Caco-2 (cell line): ENCODE results near the gene AFTPH. TPM values are rescaled to one million over a fixed set of nuclear protein-coding genes. Genes with fewer than 3 reads are reported as not detected.

Experiments
- BruUV-seq: library from RNA; stranded (reverse); fragments of 400-500 nt; replicated peaks from 2 replicates; lab custom pipeline; 2021; lab: Mats Ljungman, UMichigan
- CTCF ChIA-PET: fragments of 300-600 bp; sonication (Branson Sonifier 250); formaldehyde crosslinking; loops from one replicate; lab custom pipeline; 2022; ENCODE audit warnings: antibody characterized with exemption; lab: Charles Lee
- POLR2A ChIA-PET: fragments of 300-600 bp; sonication (Branson Sonifier 250); formaldehyde crosslinking; loops from one replicate; lab custom pipeline; 2022; ENCODE audit warnings: antibody characterized with exemption; lab: Charles Lee
- DNase-seq, 2 experiments: peaks; one replicate each; pipeline versions ENCODE4 v3.0.0 to v3.0.0-alpha.2; 2020 to 2022
- H3K27me3 ChIP-seq: replicated peaks from 2 replicates; pipeline ENCODE4 v1.6.0; 2011; ENCODE audit warnings: low read length; ENCODE audit not compliant: control insufficient read depth, insufficient read depth
- H3K36me3 ChIP-seq: 2 replicates; pipeline ENCODE4 v1.5.1; 2011; ENCODE audit warnings: low read length; ENCODE audit not compliant: control insufficient read depth, insufficient read depth
- H3K4me1 ChIP-seq: fragments of 250-450 bp; sonication (Bioruptor Pico); 2 replicates; pipeline ENCODE4 v1.5.1; 2020; ENCODE audit warnings: mild to moderate bottlenecking
- H3K4me3 ChIP-seq: 2 replicates; pipeline ENCODE4 v1.5.1; 2011; ENCODE audit warnings: low read depth, mild to moderate bottlenecking, control low read depth, low read length
- H3K9me3 ChIP-seq: fragments of 250-450 bp; sonication (Bioruptor Pico); 2 replicates; pipeline ENCODE4 v1.5.1; 2020; ENCODE audit warnings: mild to moderate bottlenecking, moderate library complexity
- H3K27ac Mint-ChIP-seq: one replicate; pipeline ENCODE4 v1.8.0; 2022; ENCODE audit warnings: mixed read lengths; ENCODE audit not compliant: unreplicated experiment
- H3K27me3 Mint-ChIP-seq: one replicate; pipeline ENCODE4 v1.8.0; 2022; ENCODE audit warnings: mixed read lengths; ENCODE audit not compliant: insufficient read depth, unreplicated experiment
- H3K36me3 Mint-ChIP-seq: one replicate; pipeline ENCODE4 v1.8.0; 2022; ENCODE audit warnings: mild to moderate bottlenecking, mixed read lengths; ENCODE audit not compliant: insufficient read depth, unreplicated experiment
- H3K4me1 Mint-ChIP-seq: one replicate; pipeline ENCODE4 v1.8.0; 2022; ENCODE audit warnings: low read depth, mixed read lengths; ENCODE audit not compliant: unreplicated experiment
- H3K4me3 Mint-ChIP-seq: one replicate; pipeline ENCODE4 v1.8.0; 2022; ENCODE audit warnings: mild to moderate bottlenecking, moderate library complexity, mixed read lengths; ENCODE audit not compliant: unreplicated experiment
- H3K9me3 Mint-ChIP-seq: one replicate; pipeline ENCODE4 v1.8.0; 2022; ENCODE audit warnings: mixed read lengths; ENCODE audit not compliant: unreplicated experiment
- intact Hi-C: fragments of 100-400 bp; cut with micrococcal nuclease; formaldehyde crosslinking; loops from one replicate; pipeline ENCODE4 v1.10.0; 2022; ENCODE audit not compliant: unreplicated experiment
- total RNA-seq: library from RNA; stranded (reverse); gene quantifications from 2 replicates; pipeline ENCODE4 v1.2.3, GENCODE V29; 2022
- TF ChIP-seq, protein P1 (sequence below), 2 experiments: fragments of 200-600 bp in 1 of 2; IDR thresholded peaks; 1 replicate in 1 of 2; 2 replicates in 1 of 2; pipeline versions ENCODE4 v1.5.1 to v1.8.0; 2011 to 2022; ENCODE audit warnings: antibody characterized with exemption in 1 of 2, control low read depth in 1 of 2, inconsistent platforms in 1 of 2, low read depth in 1 of 2, low read length in 1 of 2, mild to moderate bottlenecking in 1 of 2, moderate library complexity in 1 of 2; ENCODE audit not compliant: insufficient read depth in 1 of 2, severe bottlenecking in 1 of 2, unreplicated experiment in 1 of 2

The AFTPH gene
- total RNA-seq, 1 experiment from 2014 or later, result 30.1 TPM

DNA sequence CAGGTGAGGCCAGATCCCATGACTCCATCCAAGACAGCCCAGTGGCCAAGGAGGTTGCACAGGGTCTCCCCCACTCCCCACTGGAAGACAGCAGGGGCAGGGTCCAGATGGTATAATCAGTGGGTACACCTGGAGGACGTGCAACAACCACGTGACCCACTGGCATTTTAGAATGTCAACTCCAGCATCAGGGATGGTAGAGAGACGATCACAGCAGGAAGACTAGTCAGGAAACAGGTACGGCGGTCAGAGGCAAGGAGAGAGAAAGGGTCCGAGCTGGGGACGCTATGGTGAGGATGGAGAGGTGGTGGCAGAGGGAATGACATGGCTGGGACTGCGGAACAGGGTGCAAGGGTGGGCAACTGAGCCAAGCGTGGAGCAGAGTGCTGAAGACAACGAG is 106.6 kb downstream of the AFTPH start:
- intact Hi-C loops, result no loop called here
- POLR2A ChIA-PET, result no interaction called here
- no TSS peak for BruUV-seq
- CTCF ChIA-PET, result interaction anchor here (0.6 kb wide), 1 partner anchor 9 kb away, joined by 9 read pairs; no protein-coding TSS in a partner anchor
- peaks cover 6% of the 10 kb centered on the region for H3K36me3 ChIP-seq
- peaks cover 2% of the 10 kb centered on the region for H3K4me1 Mint-ChIP-seq
- H3K27me3 ChIP-seq, result no peaks in the 10 kb centered on the region
- H3K27ac Mint-ChIP-seq, result no peak overlapping the region
- H3K9me3 ChIP-seq, result no peaks in the 10 kb centered on the region
- no peaks in the 10 kb centered on the region for H3K9me3 Mint-ChIP-seq
- H3K4me3 Mint-ChIP-seq, result no peak overlapping the region
- H3K4me3 ChIP-seq, result no peak overlapping the region
- H3K4me1 ChIP-seq, result no peaks in the 10 kb centered on the region
- no peak for DNase-seq
- TF ChIP-seq, protein P1, sequence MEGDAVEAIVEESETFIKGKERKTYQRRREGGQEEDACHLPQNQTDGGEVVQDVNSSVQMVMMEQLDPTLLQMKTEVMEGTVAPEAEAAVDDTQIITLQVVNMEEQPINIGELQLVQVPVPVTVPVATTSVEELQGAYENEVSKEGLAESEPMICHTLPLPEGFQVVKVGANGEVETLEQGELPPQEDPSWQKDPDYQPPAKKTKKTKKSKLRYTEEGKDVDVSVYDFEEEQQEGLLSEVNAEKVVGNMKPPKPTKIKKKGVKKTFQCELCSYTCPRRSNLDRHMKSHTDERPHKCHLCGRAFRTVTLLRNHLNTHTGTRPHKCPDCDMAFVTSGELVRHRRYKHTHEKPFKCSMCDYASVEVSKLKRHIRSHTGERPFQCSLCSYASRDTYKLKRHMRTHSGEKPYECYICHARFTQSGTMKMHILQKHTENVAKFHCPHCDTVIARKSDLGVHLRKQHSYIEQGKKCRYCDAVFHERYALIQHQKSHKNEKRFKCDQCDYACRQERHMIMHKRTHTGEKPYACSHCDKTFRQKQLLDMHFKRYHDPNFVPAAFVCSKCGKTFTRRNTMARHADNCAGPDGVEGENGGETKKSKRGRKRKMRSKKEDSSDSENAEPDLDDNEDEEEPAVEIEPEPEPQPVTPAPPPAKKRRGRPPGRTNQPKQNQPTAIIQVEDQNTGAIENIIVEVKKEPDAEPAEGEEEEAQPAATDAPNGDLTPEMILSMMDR (IDR thresholded peaks at IDR 0.05; ENCODE audit: insufficient read depth in 1 of 2, low read depth in 1 of 2, low read length in 1 of 2, severe bottlenecking in 1 of 2, unreplicated experiment in 1 of 2), result no peak
- peaks cover 48% of the 10 kb centered on the region for H3K36me3 Mint-ChIP-seq
- no peaks in the 10 kb centered on the region for H3K27me3 Mint-ChIP-seq

DNA sequence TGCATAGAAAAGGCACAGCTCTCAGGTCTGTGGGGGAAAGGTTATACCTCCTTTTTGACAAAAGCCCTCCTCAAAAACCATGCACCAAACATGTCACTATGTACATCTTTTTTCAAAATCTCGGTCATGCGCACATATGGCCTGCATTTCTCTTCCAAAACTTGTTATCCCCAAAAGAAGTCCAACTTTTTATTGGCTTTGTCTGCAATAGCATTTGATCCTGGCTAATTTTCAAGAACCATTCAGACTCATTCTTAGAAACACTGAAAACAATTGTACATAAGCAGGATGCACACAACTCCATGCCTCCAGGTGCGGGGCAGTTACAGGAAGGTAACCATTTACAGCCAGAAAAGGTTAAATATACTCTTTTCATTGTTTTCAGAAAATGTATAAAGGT is 107.6 kb downstream of the AFTPH start:
- POLR2A ChIA-PET, result no interaction called here
- peaks cover 8% of the 10 kb centered on the region for H3K36me3 ChIP-seq

DNA sequence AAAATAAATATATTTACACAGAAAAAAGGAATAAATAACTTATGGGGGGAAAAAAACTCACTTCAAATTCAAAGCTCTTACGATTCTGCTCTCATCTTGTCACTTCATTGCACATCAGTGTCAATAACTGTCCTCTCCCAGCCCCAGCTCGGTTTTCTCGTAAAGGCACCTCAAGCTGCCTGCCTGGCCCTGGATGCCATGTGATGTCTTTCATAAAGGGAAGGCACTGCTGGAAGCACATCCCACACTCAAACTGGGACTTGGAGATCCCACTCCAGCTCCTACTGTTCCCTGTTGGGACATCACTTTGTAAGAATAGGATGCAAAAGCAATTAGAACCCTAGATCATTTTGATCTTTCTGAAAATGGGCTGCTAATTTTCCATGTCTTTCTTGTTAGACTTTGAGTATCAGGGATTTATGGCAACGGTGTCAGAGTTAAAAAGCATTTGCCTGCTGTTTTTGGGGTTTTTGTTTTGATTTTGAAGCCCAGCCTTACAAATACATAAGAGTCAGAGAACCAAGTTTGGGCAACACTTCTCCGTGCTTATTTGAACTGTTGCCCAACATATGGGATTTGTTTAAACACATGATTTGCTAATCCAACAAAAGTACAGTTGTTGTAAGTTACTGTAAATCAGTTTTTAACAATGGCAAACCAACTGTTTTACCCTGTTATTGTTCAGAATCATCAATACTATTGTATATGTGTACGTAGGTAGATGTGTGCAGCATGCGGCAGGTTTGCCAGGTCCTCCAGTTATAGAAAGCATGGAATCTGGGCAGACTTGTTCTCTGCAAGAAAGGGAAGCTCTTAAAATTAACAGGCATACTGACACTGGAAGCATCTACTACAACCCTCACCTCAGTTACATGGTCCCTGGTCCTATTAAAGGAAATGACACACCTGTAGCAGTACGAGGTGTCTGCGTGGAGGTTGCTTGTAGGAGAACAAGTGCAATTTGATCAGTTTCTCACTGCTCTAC is 109.0 kb downstream of the AFTPH start:
- peaks cover 65% of the 10 kb centered on the region for H3K36me3 Mint-ChIP-seq
- no peak for DNase-seq
- H3K27me3 ChIP-seq, result no peaks in the 10 kb centered on the region
- H3K4me1 Mint-ChIP-seq, result peaks cover 7% of the 10 kb centered on the region
- TSS peak; percentile 2 for BruUV-seq
- intact Hi-C loops, result no loop called here
- H3K27me3 Mint-ChIP-seq, result no peaks in the 10 kb centered on the region
- no peaks in the 10 kb centered on the region for H3K4me1 ChIP-seq
- no peak overlapping the region for H3K4me3 Mint-ChIP-seq
- H3K9me3 Mint-ChIP-seq, result no peaks in the 10 kb centered on the region
- H3K27ac Mint-ChIP-seq, result no peak overlapping the region
- H3K36me3 ChIP-seq, result peaks cover 8% of the 10 kb centered on the region
- H3K9me3 ChIP-seq, result no peaks in the 10 kb centered on the region
- CTCF ChIA-PET, result no interaction called here
- H3K4me3 ChIP-seq, result no peak overlapping the region
- POLR2A ChIA-PET, result interaction anchor here (0.9 kb wide), 1 partner anchor 20 kb away, joined by 4 read pairs; the partner anchor contains the start of gene SERTAD2
- TF ChIP-seq, protein P1 (IDR thresholded peaks at IDR 0.05; ENCODE audit: insufficient read depth in 1 of 2, low read depth in 1 of 2, low read length in 1 of 2, severe bottlenecking in 1 of 2, unreplicated experiment in 1 of 2), result no peak

More for the DNA sequence above, 107.6 kb downstream of the AFTPH start:
- DNase-seq, result no peak
- Histone ChIP-seq H3K9me3 (no peaks in the 10 kb centered on the region), H3K4me3 (no peak overlapping the region), H3K27me3 (no peaks in the 10 kb centered on the region), H3K4me1 (no peaks in the 10 kb centered on the region)
- BruUV-seq, result no TSS peak
- CTCF ChIA-PET, result no interaction called here
- no peaks in the 10 kb centered on the region for H3K9me3 Mint-ChIP-seq
- no peaks in the 10 kb centered on the region for H3K4me1 Mint-ChIP-seq
- H3K27ac Mint-ChIP-seq, result no peak overlapping the region
- peaks cover 57% of the 10 kb centered on the region for H3K36me3 Mint-ChIP-seq
- H3K4me3 Mint-ChIP-seq, result no peak overlapping the region
- TF ChIP-seq, protein P1 (IDR thresholded peaks at IDR 0.05; ENCODE audit: insufficient read depth in 1 of 2, low read depth in 1 of 2, low read length in 1 of 2, severe bottlenecking in 1 of 2, unreplicated experiment in 1 of 2), result no peak
- H3K27me3 Mint-ChIP-seq, result no peaks in the 10 kb centered on the region
- intact Hi-C loops, result no loop called here
